ENCODE results near the gene RSU1. TPM values are rescaled to one million over a fixed set of nuclear protein-coding genes. Genes with fewer than 3 reads are reported as not detected.

Gene RSU1
- total RNA-seq, 1 donor from 2014 or later = 75.3 TPM

GRCh38 chr10:16586358-16587138, 230.7 kb downstream of the RSU1 start:
- no peaks in the 10 kb centered on the region for H3K36me3 ChIP-seq (ENCODE audit: control insufficient read depth, insufficient read depth, low read length)
- DNase-seq (ENCODE audit: low read depth) = no peak
- TF ChIP-seq CTCF (IDR thresholded peaks at IDR 0.05; ENCODE audit: insufficient read depth, low read length, poor library complexity, severe bottlenecking) = no peak

GRCh38 chr10:16585103-16585502, 232.1 kb downstream of the RSU1 start:
- DNase-seq (ENCODE audit: low read depth) = no peak
- no peaks in the 10 kb centered on the region for H3K36me3 ChIP-seq (ENCODE audit: control insufficient read depth, insufficient read depth, low read length)

More at GRCh38 chr10:16586358-16587138, 230.7 kb downstream of the RSU1 start:
- no peaks in the 10 kb centered on the region for H3K27me3 ChIP-seq (ENCODE audit: control insufficient read depth, insufficient read depth, low read length)
- H3K4me3 ChIP-seq (ENCODE audit: low read depth, low read length) = no peak overlapping the region

GRCh38 chr10:16583382-16583781, 233.8 kb downstream of the RSU1 start:
- no peak for TF ChIP-seq CTCF (IDR thresholded peaks at IDR 0.05; ENCODE audit: insufficient read depth, low read length, poor library complexity, severe bottlenecking)
- Histone ChIP-seq H3K36me3 (ENCODE audit: control insufficient read depth, insufficient read depth, low read length) (no peaks in the 10 kb centered on the region), H3K27me3 (ENCODE audit: control insufficient read depth, insufficient read depth, low read length) (no peaks in the 10 kb centered on the region), H3K4me3 (ENCODE audit: low read depth, low read length) (no peak overlapping the region)
- DNase-seq (ENCODE audit: low read depth) = no peak

More at GRCh38 chr10:16585103-16585502, 232.1 kb downstream of the RSU1 start:
- H3K27me3 ChIP-seq (ENCODE audit: control insufficient read depth, insufficient read depth, low read length) = no peaks in the 10 kb centered on the region
- no peak for TF ChIP-seq CTCF (IDR thresholded peaks at IDR 0.05; ENCODE audit: insufficient read depth, low read length, poor library complexity, severe bottlenecking)
- no peak overlapping the region for H3K4me3 ChIP-seq (ENCODE audit: low read depth, low read length)

GRCh38 chr10:16581202-16581601, 236.0 kb downstream of the RSU1 start:
- no peak for DNase-seq (ENCODE audit: low read depth)
- H3K27me3 ChIP-seq (ENCODE audit: control insufficient read depth, insufficient read depth, low read length) = no peaks in the 10 kb centered on the region
- H3K36me3 ChIP-seq (ENCODE audit: control insufficient read depth, insufficient read depth, low read length) = no peaks in the 10 kb centered on the region
- no peak for TF ChIP-seq CTCF (IDR thresholded peaks at IDR 0.05; ENCODE audit: insufficient read depth, low read length, poor library complexity, severe bottlenecking)
- H3K4me3 ChIP-seq (ENCODE audit: low read depth, low read length) = no peak overlapping the region

- Histone ChIP-seq H3K27me3 (ENCODE audit: control insufficient read depth, insufficient read depth, low read length) (no peaks in the 10 kb centered on the region), H3K36me3 (ENCODE audit: control insufficient read depth, insufficient read depth, low read length) (no peaks in the 10 kb centered on the region), H3K4me3 (ENCODE audit: low read depth, low read length) (no peak overlapping the region)
- no peak for TF ChIP-seq CTCF (IDR thresholded peaks at IDR 0.05; ENCODE audit: insufficient read depth, low read length, poor library complexity, severe bottlenecking)
- DNase-seq (ENCODE audit: low read depth) = no peak
These were observed 246.5 kb downstream of the RSU1 start for GRCh38 chr10:16570731-16571130.
